ENCODE data around the gene CNFN. TPM values are rescaled to one million over a fixed set of nuclear protein-coding genes. Genes with fewer than 3 reads are reported as not detected.

Gene CNFN
- total RNA-seq, 1 donor from 2014 or later: 0.13 TPM

- no peak for DNase-seq (ENCODE audit: low read depth in 2 of 2)
Observed at GRCh38 chr19:42409477-42409876, 19.4 kb upstream of the CNFN start.

DNA sequence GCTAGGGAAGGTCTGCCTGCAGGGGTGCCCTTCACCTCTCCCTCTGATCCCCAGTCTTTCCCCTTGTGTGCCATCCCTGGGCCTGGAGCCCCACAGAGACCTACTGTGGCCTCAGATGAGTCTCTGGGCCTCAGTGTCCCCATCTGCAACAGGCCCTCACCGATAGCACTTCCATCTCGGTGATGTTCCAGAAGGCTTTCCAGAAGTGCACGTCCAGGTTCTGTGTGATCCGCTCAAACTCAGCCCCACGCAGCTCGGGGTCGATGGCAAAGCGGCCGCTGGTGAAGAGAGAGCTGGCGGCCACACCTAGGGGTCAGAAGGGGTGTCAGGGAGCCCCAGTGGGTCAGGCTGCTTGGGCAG, 17.7 kb upstream of the CNFN start:
- DNase-seq (ENCODE audit: low read depth in 2 of 2): no peak

- DNase-seq (ENCODE audit: low read depth in 2 of 2): no peak
Observed at GRCh38 chr19:42407085-42407815, 17.2 kb upstream of the CNFN start.

DNA sequence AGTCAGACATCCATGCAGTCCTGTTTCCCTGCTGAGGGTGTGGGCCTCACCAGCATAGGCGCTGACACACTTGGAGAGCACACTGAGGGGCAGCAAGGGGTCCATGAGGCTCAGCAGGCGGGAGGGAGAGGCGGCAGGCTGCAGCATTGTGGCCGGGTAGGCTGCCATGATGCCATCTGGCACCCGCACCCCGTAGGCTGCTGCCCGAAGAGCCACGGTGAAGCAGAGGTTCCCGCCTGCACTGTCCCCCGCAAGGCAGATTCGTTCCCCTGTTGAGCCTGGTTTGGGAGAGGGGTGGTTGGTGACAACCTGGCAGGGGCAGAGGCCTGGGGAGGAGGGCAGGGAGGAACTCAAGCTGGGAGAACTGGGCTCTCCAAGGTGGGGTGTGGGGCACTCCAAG, 16.0 kb upstream of the CNFN start:
- no peak for DNase-seq (ENCODE audit: low read depth in 2 of 2)

DNA sequence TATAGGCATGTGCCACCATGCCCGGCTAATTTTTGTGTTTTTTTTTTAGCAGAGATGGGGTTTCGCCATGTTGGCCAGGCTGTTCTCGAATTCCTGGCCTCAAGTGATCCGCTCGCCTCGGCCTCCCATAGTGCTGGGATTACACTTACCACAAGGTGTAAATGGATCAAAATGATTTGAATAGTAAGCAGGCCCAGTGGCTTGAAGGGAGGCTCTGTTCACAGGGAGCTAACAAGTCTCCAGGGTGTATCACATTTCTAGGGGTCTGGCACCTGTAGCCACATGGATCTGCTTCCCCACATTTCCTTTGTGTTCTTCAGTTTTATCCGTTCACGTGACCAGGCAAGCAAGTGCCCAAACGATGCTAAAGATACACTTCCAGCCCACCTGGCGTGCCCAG, 13.5 kb upstream of the CNFN start:
- DNase-seq (ENCODE audit: low read depth in 2 of 2): no peak

DNA sequence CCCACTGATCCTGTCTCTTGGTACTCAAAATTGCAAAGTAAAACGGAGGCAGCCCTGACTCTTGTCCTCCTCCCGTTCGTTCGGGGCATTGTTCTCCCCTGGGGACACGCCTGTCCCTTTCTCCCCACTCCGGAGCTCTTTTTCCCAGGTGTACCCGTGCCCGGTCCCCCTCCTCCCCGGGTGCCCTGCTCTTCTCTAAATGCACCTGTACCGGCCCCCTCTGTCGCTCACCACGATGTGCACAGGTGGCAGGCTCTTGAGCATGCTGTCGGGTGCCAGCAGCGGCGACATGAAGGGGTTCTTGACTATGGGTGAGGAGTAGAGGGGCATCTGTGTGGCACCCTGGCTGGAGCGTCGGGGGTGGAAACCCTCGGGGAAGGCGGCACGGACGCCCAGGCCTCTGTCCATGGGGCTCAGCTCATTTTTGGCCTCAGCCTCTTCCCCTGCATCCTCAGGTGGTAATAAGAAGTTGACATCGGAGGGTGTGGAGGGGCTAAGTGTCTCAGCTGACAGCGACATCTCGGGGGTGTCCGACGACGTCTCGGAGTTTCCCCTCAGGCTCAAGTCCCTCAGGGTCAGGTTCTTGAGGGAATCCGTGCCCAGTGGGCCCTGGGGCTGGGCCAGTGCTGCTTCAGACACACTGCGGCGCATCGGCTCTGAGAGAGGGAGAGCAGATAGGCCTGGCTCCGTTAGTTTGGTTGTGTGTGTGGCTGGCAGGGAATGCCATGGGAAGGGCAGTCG, 12.4 kb upstream of the CNFN start:
- DNase-seq (ENCODE audit: low read depth in 2 of 2): no peak

DNA sequence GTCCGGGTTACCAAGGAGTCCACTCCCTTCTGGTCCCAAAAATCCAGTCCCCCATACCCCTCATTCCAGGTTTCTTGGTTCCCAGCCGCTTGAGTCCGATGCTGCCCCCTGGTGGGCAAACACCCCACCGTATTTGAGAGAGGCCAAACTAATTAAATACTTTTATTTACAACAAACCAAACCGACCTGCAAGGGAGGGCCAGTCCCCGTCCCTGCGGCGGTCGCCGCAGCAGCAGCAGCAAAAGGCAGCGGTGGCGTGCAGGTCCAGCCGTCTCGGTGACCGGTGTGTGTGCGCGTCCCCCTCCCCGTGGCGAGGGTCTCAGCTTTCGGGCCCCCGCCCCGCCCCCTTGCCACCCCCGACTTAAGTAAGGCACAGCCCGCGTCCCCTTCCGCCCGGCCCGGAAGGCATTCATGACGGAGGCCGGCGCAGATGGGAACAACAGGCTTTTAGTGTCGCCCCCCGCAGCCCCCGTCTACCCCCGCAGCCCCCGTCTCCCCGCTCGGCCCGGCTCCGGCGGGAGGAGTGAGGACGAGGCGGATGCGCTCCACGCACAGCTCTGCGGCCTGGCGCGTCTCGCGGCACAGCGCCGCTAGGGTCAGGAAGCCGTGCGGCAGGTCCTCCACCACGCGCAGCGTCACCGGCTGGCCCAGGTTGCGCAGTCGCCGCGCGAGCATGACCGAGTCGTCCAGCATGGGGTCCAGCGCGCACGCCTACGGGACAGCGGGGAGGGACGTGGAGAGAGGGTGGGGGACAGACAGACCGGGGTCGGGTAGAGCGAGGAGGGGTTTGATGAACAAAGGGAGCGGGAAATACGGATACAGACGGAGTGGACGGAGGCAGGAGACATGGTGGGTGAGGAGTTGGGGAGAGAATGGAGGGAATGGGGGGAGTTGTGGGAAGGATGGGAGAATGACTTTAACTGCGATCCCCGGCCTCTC, 11.5 kb upstream of the CNFN start:
- DNase-seq (ENCODE audit: low read depth in 2 of 2): peak; percentile 65 to 76

DNA sequence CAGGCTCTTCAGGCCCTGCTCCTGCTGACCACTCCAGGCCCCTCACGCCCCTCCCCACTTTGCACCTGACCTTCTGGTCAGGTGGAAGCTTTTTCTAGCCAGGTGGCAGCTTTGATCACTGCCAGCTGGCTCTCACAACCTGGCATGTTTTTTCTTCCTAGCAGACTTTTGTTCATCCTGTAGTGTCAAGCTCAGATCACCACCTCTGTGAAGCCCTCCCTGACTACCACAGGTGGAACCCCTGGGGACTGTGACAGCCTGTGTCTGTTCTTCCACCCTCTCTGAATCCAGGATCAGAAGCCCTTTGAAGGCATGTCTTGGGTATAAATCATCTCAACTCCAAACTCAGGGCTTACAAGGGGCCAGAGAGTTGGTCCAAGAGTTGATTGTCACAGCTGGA, 10.3 kb upstream of the CNFN start:
- DNase-seq (ENCODE audit: low read depth in 2 of 2): no peak

- DNase-seq (ENCODE audit: low read depth in 2 of 2): peak in 1 of 2 donors; percentile 52
Observed at GRCh38 chr19:42397263-42398166, 7.4 kb upstream of the CNFN start.

- DNase-seq (ENCODE audit: low read depth in 2 of 2): peak; percentile 97 to 99
Observed at GRCh38 chr19:42396381-42397262, 6.5 kb upstream of the CNFN start.

- DNase-seq (ENCODE audit: low read depth in 2 of 2): no peak
Observed at GRCh38 chr19:42394751-42395150, 4.7 kb upstream of the CNFN start.

- no peak for DNase-seq (ENCODE audit: low read depth in 2 of 2)
Observed at GRCh38 chr19:42392165-42392564, 2.1 kb upstream of the CNFN start.

- DNase-seq (ENCODE audit: low read depth in 2 of 2): no peak
Observed at GRCh38 chr19:42388851-42389489, 1.1 kb downstream of the CNFN start.

DNA sequence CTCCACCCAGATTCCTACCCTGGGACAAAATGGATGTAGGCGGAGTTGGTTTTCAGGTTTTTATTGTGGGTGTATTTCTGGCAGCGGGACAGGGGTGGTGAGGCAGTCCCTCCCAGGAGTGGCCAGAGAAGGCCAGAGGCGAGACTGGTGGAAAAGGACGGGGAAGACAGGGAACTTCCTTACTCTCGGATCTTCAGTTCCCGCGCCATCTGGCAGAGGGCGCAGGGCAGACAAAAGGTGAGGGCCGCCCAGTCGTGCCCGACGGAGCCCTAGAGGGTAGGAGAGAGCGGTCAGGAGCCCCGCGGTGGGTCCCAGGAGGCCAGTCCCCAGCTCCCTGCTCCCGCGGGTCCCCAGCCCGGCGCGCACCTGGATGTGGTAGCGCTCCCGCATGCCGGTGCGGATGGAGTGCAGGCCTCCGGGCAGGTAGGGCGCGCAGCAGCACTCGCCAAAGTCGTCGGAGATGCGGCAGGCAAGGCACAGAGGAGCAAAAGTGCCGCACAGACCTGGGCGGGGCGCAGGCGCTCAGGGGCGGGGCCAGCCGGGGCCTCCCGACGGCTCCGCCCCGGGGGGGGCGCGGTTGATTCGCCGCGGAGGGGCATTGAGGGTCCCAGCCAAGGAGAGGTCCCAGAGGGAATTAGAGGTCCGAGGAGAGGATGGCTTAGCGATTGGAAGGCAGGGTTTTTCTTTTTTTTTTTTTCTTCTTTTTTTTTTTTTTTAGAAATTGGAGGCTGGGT, 3.0 kb downstream of the CNFN start:
- peak in 1 of 2 donors; percentile 35 for DNase-seq (ENCODE audit: low read depth in 2 of 2)

- DNase-seq (ENCODE audit: low read depth in 2 of 2): no peak
Observed at GRCh38 chr19:42380155-42380554, 9.9 kb downstream of the CNFN start.

- no peak for DNase-seq (ENCODE audit: low read depth in 2 of 2)
Observed at GRCh38 chr19:42378225-42379215, 11.6 kb downstream of the CNFN start.

GRCh38 chr19:42376177-42376555, 13.9 kb downstream of the CNFN start:
- DNase-seq (ENCODE audit: low read depth in 2 of 2): no peak
